Measurements from ENCODE around the gene TLK1. TPM values are rescaled to one million over a fixed set of nuclear protein-coding genes. Genes with fewer than 3 reads are reported as not detected.

Gene TLK1
- total RNA-seq, 1 donor from 2014 or later = 50.2 TPM

DNA sequence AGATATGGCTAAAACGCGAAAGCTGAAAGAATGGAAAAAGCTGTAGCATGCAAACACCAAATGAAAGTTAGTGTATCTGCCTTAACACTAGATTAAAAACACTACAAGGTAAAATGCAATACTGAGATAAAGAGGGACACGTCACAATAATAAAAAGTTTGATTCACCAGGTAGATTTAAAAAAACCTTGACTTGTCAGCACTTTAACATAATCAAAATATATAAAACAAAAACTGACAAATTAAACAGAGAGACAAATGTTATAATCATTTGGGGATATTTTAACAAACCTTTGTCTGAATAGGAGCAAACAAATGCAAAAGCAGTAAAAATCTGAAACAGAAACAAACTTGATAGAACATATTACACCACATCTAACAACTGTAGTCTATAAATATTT, 18.3 kb downstream of the TLK1 start:
- FAIRE-seq (peak; percentile 9), DNase-seq (ENCODE audit: low read depth) (no peak)
- Mint-ChIP-seq H3K4me3 (ENCODE audit: unreplicated experiment) (no peak overlapping the region), H3K36me3 (ENCODE audit: low read depth, unreplicated experiment) (no peaks in the 10 kb centered on the region), H3K27ac (ENCODE audit: unreplicated experiment) (no peak overlapping the region), H3K4me1 (ENCODE audit: low read depth, unreplicated experiment) (peaks cover 27% of the 10 kb centered on the region), H3K27me3 (ENCODE audit: low read depth, unreplicated experiment) (no peaks in the 10 kb centered on the region), H3K9me3 (ENCODE audit: unreplicated experiment) (no peaks in the 10 kb centered on the region)
- H2AFZ ChIP-seq (ENCODE audit: low read depth, low read length) = no peak overlapping the region
- H3K9me3 ChIP-seq (ENCODE audit: insufficient read depth, low read depth, low read length) = no peaks in the 10 kb centered on the region
- no peaks in the 10 kb centered on the region for H3K27me3 ChIP-seq (ENCODE audit: insufficient read depth, low read length)
- H3K4me1 ChIP-seq (ENCODE audit: insufficient read depth, low read length) = no peaks in the 10 kb centered on the region
- H3K4me3 ChIP-seq (ENCODE audit: insufficient read depth, low read depth, low read length) = no peak overlapping the region
- peaks cover 81% of the 10 kb centered on the region for H4K20me1 ChIP-seq (ENCODE audit: insufficient read depth, low read length)
- no peak overlapping the region for H3K27ac ChIP-seq (ENCODE audit: low read depth, low read length)
- no peaks in the 10 kb centered on the region for H3K36me3 ChIP-seq (ENCODE audit: insufficient read depth, low read length)
- no peak overlapping the region for H3K4me2 ChIP-seq (ENCODE audit: low read length)
- H3K79me2 ChIP-seq (ENCODE audit: insufficient read depth, low read length) = peaks cover 99% of the 10 kb centered on the region
- TF ChIP-seq CTCF (IDR thresholded peaks at IDR 0.05; ENCODE audit: insufficient read depth, low read depth, low read length) = no peak
- TF ChIP-seq EZH2 (IDR thresholded peaks at IDR 0.05; ENCODE audit: insufficient read depth, low read length) = no peak
- H3K9ac ChIP-seq (ENCODE audit: low read length) = no peak overlapping the region

- Mint-ChIP-seq H3K36me3 (ENCODE audit: low read depth, unreplicated experiment) (no peaks in the 10 kb centered on the region), H3K27ac (ENCODE audit: unreplicated experiment) (no peak overlapping the region), H3K9me3 (ENCODE audit: unreplicated experiment) (no peaks in the 10 kb centered on the region), H3K27me3 (ENCODE audit: low read depth, unreplicated experiment) (no peaks in the 10 kb centered on the region), H3K4me1 (ENCODE audit: low read depth, unreplicated experiment) (peaks cover 31% of the 10 kb centered on the region), H3K4me3 (ENCODE audit: unreplicated experiment) (no peak overlapping the region)
- no peak overlapping the region for H2AFZ ChIP-seq (ENCODE audit: low read depth, low read length)
- H3K27me3 ChIP-seq (ENCODE audit: insufficient read depth, low read length) = no peaks in the 10 kb centered on the region
- H3K4me2 ChIP-seq (ENCODE audit: low read length) = no peak overlapping the region
- no peaks in the 10 kb centered on the region for H3K9me3 ChIP-seq (ENCODE audit: insufficient read depth, low read depth, low read length)
- H3K27ac ChIP-seq (ENCODE audit: low read depth, low read length) = no peak overlapping the region
- TF ChIP-seq CTCF (IDR thresholded peaks at IDR 0.05; ENCODE audit: insufficient read depth, low read depth, low read length) = peak; percentile 4
- TF ChIP-seq EZH2 (IDR thresholded peaks at IDR 0.05; ENCODE audit: insufficient read depth, low read length) = no peak
- DNase-seq (ENCODE audit: low read depth) (peak; percentile 12), FAIRE-seq (no peak)
- H3K4me1 ChIP-seq (ENCODE audit: insufficient read depth, low read length) = no peaks in the 10 kb centered on the region
- no peak overlapping the region for H3K4me3 ChIP-seq (ENCODE audit: insufficient read depth, low read depth, low read length)
- no peak overlapping the region for H3K9ac ChIP-seq (ENCODE audit: low read length)
- H4K20me1 ChIP-seq (ENCODE audit: insufficient read depth, low read length) = peaks cover 81% of the 10 kb centered on the region
- no peaks in the 10 kb centered on the region for H3K36me3 ChIP-seq (ENCODE audit: insufficient read depth, low read length)
- H3K79me2 ChIP-seq (ENCODE audit: insufficient read depth, low read length) = peaks cover 99% of the 10 kb centered on the region
Measured at GRCh38 chr2:171141320-171141719, 19.4 kb downstream of the TLK1 start.

GRCh38 chr2:171139860-171140259, 20.8 kb downstream of the TLK1 start:
- Histone ChIP-seq H3K27ac (ENCODE audit: low read depth, low read length) (no peak overlapping the region), H3K4me1 (ENCODE audit: insufficient read depth, low read length) (no peaks in the 10 kb centered on the region), H4K20me1 (ENCODE audit: insufficient read depth, low read length) (peaks cover 77% of the 10 kb centered on the region), H3K4me2 (ENCODE audit: low read length) (no peak overlapping the region), H2AFZ (ENCODE audit: low read depth, low read length) (no peak overlapping the region), H3K9me3 (ENCODE audit: insufficient read depth, low read depth, low read length) (no peaks in the 10 kb centered on the region), H3K36me3 (ENCODE audit: insufficient read depth, low read length) (no peaks in the 10 kb centered on the region), H3K79me2 (ENCODE audit: insufficient read depth, low read length) (peaks cover 99% of the 10 kb centered on the region), H3K4me3 (ENCODE audit: insufficient read depth, low read depth, low read length) (no peak overlapping the region), H3K27me3 (ENCODE audit: insufficient read depth, low read length) (no peaks in the 10 kb centered on the region), H3K9ac (ENCODE audit: low read length) (no peak overlapping the region)
- Mint-ChIP-seq H3K27me3 (ENCODE audit: low read depth, unreplicated experiment) (no peaks in the 10 kb centered on the region), H3K9me3 (ENCODE audit: unreplicated experiment) (no peaks in the 10 kb centered on the region), H3K4me3 (ENCODE audit: unreplicated experiment) (peak overlapping the region; percentile 43), H3K4me1 (ENCODE audit: low read depth, unreplicated experiment) (peaks cover 35% of the 10 kb centered on the region), H3K36me3 (ENCODE audit: low read depth, unreplicated experiment) (no peaks in the 10 kb centered on the region), H3K27ac (ENCODE audit: unreplicated experiment) (peak overlapping the region; percentile 63)
- FAIRE-seq (no peak), DNase-seq (ENCODE audit: low read depth) (no peak)
- TF ChIP-seq CTCF (IDR thresholded peaks at IDR 0.05; ENCODE audit: insufficient read depth, low read depth, low read length) = no peak
- no peak for TF ChIP-seq EZH2 (IDR thresholded peaks at IDR 0.05; ENCODE audit: insufficient read depth, low read length)

Measured in astrocyte (in vitro differentiated cells and primary cell).